Stimulated activated CD4-positive, alpha-beta T cell treated with anti-CD3 and anti-CD28 coated beads, Interleukin-12 subunit alpha, Interleukin-12 subunit beta, amount 100 ng/mL, for 24 hours (primary cell): ENCODE data around the gene DLX2.
"Not testable (repeated sequence)": the region's sequence is repeated elsewhere in the genome, so short reads cannot be mapped to it uniquely, and the experiment has no call there.

ENCODE experiments used
- DNase-seq, 2 experiments: peaks; one replicate each; pipeline ENCODE4 v3.0.0-alpha.2; 2020; ENCODE audit warnings: low read depth in 2 of 2

Gene DLX2

DNA sequence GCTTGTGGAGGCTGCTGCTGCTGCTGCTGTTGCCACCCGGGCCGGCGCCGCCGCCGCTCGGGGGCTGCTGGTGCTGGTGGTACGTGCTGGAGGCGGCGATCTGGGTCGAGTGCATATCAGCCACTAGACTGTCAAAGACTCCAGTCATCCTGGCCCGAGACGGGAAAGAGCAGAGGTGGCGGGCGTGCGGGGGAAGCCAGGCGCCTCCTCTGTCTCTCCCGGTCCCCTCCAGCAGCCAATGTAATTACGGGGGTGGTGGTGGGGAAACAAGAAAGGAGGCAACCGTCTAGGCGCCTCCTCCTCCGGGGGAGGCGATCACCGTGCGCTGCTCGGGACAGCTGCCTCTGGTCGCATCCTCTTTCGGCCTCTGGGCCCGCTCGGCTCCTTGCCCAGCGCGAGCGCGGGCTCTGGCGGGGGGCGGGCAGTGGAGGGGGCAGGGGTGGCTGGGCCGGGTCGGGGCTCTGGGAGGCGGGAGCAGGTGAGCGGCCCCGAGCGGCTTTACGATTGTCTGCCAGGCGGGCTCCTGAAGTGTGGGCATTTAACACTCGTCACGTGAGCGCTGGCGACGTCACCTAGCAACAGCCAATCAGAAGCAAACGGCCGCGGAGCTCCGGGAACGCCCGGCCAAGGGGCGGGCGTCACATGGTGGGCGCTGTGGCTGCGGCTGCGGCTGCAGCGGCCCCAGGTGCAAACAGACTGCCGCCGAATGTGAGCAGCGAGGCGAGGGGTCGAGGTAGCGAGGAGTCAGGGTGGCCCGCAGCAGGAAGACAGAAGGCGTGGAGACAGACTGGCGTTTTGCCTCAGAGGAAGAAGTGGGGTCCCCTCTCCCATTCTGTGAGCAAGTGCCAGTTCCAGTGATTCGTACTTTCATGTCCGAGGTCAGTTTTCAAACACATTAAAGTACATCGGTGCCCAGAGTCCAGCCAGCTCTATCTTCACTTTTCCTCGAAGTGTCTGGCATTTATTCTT is at the start of gene DLX2:
Gene DLX2, minus strand, starts transcription at position 510 of the 969 bp plus-strand sequence. Its CDS starts 362 bp downstream, at position 148.
- DNase-seq: peak in 1 of 2 experiments; percentile 69

DNA sequence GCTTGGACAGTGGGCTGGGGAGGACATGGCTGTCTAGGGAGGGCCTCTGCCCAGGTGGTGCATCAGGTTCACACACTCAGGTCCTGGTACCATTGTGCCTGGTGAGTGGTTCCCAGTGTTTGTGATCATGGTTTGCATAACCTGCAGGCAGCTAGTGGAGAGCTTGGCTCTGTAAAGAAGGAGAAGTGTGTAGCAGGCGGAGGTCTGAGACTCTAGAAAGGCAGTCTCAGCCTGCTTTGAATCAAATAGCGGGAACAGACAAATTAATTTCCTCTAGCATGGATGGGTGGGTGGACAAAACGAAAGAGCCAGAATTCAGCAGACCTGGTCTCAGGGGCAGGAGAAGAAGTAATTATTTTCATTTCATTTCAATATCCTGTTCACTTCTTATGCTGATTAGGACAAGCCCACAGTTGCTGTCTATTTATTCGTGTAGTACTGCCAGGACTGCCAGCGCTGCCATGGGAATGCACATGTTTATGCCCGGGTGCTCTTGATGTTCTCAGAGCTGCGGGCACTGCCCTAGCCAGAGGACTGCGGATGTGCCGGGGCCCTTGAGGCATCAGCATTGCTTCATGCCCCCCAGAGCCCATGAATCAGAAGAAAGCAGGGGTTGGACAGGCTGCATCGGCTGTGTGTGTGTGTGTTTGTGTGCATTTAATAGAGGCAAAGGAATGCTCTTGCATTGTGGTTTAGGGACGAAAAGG is 45.4 kb upstream of the DLX2 start:
- DNase-seq: no peak

DNA sequence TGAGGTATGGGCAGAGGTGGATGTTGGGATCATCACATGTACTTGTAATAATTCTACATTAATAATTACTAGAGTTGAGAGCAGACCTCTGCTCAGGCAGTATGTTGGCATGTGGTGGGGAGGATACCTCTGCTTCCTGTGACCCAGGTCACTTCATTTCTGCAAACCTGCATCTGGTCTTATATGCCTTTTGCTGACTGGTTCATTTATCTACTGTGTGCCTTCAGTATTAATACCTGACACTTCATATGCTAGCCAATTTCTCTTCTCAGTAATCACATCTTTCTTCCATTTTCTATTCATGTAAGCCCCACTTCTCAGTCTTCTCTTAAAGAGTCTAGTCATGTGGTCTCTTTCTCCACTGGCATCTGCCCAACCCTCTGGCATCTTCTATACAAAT is 41.1 kb upstream of the DLX2 start:
- no peak for DNase-seq

DNA sequence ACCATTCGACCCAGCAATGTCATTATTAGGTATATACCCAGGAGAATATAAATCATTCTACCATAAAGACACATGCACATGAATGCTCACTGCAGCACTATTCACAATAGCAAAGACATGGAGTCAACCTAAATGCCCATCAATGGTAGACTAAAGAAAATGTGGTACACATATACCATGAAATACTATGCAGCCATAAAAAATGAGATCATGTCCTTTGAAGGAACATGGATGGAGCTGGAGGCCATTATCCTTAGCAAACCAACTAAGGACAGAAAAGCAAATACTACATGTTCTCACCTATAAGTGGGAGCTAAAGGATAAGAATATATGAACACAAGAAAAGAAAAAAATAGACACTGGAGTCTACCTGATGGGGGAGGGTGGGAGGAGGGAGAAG is 36.0 kb upstream of the DLX2 start:
- not testable (repeated sequence) for DNase-seq

DNA sequence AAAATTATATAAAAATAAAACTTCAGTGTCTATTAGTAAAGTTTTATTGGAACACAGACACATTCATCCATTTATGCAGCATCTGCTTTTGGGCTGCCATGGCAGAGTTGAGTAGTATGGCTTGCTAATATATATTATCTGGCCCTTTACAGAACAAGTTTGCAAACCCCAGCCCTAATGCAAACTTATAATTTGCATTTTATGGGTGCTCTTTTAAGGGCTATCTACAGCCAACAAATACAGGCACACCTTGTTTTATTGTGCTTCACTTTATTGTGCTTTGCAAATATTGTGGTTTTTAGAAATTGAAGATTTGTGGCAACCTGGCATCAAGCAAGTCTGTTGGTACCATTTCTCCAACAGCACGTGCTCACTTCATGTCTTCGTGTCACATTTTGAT is 35.2 kb upstream of the DLX2 start:
- no peak for DNase-seq

DNA sequence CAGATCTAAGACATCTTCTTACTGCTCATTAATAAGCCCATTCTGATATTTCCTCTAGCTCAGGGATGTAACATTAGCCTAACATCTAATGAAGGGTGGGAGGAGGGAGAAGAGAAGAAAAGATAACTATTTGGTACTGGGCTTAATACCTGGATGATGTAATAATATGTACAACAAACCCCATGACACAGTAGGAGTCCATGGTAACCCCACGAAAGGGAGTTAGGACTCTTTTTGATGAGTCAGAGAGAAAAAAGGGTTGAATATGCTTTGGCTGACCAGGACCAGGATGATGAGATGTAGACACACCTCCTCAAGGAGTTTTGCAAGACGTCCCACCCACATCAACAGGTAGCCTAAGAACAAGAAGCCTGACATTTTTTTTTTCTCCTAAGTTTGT is 34.4 kb upstream of the DLX2 start:
- DNase-seq: no peak

DNA sequence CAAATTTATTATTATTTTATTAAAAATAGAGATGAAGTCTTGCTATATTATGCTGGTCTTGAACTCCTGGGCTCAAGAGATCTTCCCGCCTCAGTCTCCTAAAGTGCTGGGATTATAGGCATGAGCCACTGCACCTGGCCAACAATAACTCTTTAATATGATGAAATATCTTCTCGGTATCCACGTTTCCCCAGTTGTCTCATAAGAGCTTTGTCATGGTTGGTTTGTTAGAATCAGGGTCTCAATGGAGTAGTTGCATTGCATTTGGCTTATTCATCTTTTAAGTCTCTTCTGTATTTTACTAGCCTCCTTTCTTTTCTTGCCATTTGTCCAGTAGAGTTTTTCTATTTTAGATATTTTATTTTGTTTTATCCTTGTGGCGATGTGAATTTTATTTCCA is 32.7 kb upstream of the DLX2 start:
- DNase-seq: no peak

DNA sequence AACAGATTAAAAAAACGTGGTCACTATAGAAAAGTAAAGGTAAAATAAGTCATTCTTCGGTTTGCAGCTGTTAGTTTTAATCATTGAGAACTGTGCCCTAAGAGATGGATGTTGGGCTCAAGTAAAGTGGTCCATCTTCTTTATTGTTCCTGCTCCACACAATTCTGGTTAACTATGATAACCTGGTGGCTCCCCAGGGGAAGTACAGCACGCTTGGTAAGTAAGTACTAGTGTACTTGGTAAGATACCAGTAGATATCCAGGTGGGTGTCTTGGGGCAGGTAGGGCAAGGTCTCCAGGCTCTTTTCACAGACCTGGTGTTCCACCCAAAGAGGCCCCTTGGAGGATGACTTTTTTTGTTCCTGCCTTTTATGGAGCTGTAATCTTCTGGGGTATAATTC is 31.6 kb upstream of the DLX2 start:
- DNase-seq: no peak

DNA sequence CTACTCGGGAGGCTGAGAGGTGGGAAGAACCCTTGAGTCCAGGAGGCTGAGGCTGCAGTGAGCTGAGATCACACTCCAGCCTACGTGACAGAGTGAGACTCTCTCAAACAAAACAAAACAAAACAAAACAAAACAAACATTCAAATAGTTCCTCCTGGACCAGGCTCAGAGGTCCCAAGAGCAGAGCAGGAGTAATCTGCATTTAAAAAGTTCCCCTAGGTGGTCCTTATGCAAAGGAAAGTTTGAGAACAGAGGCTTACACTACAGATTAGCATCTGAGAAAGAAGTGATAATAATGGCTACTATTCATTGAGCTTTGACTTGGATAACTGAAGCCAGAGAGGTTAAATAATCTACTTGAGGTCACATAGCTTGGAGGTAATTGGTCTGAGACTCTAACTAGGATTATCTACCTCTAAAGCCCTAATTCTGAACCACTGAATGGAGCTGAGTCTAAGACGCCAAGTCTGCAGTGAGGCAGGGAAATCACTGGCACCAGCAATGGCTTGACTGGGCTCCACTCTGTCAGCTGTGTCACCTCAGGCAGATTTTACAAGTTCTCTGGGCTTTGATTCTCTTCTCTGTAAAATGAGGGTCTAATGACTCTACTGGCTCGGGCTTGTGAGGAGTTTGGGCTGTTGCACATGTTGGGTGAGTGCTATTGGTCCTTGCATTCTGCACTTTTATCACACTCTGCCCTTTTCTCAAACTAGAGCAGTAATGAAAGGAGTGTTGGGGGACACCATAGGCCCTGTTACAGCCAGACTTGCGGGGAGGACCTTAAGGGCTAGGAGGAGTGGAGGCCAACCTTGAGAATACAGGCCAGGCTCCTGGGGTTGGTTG is 29.2 kb upstream of the DLX2 start:
- no peak for DNase-seq

DNA sequence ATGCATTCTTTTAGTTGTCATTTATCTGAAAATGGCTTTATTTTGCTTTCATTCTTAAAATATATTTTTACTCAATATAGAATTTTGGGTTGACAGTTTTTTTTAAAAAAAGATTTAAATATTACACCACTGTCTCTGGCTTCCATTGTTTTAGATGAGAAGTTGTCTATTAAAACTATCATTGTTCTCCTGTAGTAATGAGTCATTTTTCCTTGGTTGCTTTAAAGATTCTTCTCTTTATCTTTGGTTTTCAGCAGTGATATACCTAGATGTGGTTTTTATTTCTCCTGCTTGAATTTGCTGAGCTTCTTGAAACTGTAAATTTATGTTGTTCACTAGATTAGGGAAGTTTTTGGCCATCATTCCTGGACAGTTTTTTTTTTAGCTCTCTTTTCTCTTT is 26.7 kb upstream of the DLX2 start:
- DNase-seq: no peak

DNA sequence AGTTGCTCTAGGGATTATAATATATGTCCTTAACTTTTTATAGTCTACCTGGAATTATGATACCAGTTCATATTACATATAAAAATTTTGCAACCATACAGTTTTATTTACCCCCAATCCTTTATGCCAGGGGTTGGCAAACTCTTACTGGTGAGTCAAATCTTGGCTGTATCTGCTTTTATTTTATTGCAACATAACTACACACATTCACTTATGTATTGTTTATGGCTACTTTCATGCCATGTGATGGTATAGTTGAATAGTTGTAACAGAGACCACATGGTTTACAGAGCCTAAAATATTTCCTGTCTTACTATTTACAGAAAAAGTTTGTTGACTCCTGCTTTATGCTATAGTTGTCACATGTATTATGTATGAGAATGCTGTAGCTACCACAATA is 25.8 kb upstream of the DLX2 start:
- DNase-seq: no peak

DNA sequence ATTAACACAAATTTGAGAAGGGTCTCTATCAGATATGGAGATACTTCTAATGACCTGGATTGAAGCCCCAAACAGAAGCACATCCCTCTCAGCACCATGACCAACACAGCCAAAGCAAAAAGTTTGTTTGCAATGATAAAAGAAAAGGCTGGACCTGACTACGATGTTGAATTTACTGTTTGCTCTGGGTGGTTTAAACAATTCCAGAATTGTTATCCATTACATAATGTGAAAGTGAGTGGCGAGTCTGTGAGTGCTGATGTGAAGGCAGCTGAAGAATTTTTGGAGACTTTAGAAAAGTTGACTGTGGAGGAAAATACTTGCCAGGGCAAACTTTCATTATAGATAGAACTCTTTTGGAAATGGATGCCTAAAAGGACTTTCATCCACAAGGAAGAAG is 17.4 kb upstream of the DLX2 start:
- no peak for DNase-seq

DNA sequence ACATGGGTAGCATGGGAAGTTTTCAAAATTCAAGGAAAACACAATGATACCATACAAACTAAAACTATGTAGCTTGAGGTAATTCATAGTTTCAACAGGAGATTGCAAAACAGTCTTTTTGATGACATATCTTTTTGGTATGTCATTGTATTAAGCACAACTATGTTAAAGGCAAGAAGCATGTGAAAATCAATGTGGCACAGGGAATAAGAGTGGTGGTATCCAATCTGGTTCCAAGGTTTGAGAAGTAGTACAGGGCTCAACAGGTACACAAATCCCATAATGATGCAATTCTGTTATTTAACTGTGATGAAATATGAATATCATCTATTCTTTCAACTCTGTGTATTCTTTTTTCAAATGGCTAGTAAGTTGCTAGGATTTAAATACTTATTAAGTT is 16.4 kb upstream of the DLX2 start:
- DNase-seq: no peak

DNA sequence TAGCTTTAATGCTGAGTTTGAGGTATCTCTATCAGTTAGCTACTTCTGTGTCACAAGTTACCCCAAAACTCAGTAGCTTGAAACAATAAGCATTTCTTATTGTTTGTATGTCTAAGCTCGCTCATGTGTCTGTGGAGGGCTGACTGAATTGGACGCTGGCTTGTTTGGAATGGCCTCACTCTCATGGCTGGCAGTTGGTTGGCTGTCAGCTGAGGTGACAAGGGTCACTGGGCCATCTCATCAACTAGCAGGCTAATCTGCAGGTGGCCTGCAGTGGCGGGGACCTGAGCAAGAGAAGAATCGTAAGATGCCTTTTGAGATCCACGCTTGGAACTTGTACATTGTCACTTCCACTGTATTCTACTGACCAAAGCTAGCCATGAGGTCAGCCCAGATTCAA is 13.4 kb upstream of the DLX2 start:
- no peak for DNase-seq

DNA sequence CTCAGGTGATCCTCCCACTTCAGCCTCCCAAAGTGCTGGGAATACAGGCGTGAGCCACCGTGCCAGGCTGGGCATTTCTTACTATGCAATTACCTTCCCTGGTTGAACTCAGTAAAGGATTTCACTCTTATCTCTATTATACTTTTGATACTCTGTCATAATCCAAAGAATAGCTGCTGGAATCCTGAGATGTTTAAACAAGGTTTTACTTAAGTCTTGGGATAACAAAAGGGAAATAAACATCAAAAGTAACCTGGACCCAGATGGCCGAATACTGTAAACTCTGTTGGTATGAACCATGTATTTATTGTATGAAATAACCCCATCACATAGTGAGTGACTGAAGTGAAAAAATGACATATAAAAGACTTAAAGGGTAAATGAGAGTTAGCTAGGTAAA is 11.9 kb upstream of the DLX2 start:
- no peak for DNase-seq

DNA sequence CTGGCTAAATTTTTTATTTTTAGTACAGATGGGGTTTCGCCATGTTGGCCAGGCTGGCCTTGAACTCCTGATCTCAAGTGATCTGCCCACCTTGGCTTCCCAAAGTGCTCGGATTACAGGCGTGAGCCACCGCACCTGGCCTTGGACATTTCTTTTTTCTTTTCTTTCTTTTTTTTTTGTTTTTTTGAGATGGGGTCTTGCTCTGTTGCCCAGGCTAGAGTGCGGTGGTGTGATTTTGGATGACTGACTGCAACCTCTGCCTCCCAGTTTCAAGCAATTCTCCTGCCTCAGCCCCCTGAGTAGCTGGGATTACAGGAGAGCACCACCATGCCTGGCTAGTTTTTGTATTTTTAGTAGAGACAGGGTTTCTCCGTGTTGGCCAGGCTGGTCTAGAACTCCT is 11.5 kb upstream of the DLX2 start:
- DNase-seq: not testable (repeated sequence)

DNA sequence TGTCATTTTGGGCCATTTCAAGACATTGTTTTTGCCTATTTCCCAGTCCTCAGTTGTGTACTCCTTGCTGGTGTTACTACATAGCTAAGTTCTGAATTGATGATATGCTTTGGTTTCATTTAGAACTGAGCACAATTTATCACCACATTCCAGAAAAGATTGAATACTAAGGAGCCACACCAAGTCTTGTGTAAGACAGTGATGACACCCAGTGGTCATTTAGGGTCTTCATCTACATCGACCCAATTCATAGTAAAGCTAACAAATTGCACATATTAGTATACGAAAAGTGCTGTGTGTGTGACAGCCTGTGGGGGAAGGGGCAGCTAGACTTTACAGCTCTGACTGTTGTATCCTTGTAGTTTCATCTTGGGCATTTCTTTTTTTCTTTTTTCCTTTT is 10.9 kb upstream of the DLX2 start:
- no peak for DNase-seq

DNA sequence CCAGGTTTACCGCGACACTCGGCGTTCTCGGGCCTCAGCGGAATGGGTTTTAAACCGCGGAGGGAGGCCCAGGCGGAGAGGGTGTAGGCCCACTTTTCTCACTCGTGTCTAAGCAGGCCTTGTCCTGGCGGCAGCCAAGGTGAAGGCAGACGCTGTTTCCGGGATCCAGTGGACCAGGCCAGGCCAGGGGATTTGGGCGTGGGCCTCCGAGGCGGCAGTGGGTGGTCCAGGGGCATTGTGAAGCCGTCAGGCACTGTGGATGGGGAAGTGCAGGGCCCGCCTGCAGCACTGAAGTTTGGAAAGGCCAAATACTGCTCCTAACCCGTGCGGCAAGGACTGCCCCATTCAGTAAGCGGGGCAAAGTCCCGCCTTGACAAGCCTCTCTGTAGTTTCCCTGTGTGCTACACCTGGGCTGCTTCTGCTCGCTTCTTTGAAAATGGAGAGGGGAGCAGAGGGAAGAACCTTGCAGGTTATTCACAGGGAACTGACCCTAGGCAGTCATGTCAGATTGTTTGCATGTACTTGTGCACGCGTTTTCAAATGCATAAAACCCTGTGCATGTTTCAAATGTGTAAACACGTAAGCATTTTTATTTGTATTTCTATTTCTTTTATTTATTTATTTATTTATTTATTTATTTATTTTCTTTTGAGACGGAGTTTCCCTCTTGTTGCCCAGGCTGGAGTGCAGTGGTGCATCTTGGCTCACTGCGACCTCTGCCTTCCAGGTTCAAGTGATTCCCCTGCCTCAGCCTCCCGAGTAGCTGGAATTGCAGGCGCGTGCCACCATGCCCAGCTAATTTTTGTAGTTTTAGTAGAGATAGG is 7.5 kb upstream of the DLX2 start:
- DNase-seq: no peak

DNA sequence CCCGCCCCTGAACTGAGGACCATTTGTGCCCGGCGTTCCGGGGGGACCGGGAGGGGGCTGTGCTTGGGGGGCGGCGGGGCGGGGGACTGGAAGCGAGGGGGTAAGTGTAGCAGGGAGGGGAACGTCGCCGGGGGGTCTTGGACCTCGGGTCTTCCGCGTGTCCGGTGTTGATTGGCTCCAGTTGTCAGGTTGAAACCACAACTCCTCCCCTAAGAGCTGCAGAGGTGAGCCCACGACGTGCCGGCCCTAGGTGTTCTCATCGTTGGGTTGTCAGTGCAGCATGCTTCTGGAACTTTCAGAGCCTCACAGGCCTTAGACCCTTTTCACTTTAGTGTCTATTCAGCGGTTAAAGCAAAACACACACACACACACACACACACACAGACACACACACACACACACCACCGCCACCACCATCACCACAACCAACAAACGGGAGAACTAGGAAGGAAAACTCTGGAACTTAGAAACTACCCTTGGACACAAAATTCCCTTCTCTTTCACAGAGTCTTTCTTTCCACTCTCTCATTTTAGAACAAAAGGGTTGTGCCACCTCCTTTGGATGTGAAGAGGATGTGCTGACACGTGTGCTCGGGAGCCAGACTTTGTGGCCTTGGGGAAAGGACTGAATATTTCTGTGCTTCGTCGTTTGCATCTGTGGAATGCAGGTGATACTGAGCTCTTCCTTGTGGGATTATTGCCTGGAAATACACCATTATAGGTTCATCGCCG is 6.7 kb upstream of the DLX2 start:
- DNase-seq: no peak

DNA sequence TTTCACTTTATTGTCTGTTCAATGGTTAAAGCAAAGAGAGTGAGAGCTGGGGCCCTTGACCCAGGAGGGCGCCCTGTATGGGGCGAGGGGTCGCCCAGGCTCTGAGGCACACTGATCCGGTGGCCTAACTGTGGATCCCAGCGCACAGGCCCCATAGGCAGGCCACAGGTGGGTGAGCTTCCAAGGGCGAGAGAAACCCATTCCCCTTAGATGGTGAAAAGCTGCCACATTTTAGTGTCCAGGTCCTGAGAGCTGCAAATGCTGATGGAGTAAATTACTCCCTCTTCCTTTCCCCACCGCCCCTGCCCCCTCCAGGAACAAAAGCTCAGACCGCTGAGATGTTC is 5.9 kb upstream of the DLX2 start:
- no peak for DNase-seq
